Osteocyte (in vitro differentiated cells): Measurements from ENCODE around the gene GPC6. TPM values are rescaled to one million over a fixed set of nuclear protein-coding genes. Genes with fewer than 3 reads are reported as not detected.

Experiments
- DNase-seq: peaks from one replicate; pipeline ENCODE4 v3.0.0; 2021; ENCODE audit warnings: mixed read lengths; ENCODE audit not compliant: unreplicated experiment; ENCODE audit errors: extremely low spot score
- H3K27ac Mint-ChIP-seq: one replicate; pipeline ENCODE4 v1.8.0; 2021; ENCODE audit warnings: mild to moderate bottlenecking, mixed read lengths; ENCODE audit not compliant: unreplicated experiment
- H3K27me3 Mint-ChIP-seq: one replicate; pipeline ENCODE4 v1.8.0; 2021; ENCODE audit warnings: mixed read lengths; ENCODE audit not compliant: unreplicated experiment
- H3K36me3 Mint-ChIP-seq: one replicate; pipeline ENCODE4 v1.8.0; 2021; ENCODE audit warnings: mixed read lengths; ENCODE audit not compliant: unreplicated experiment
- H3K4me1 Mint-ChIP-seq: one replicate; pipeline ENCODE4 v1.8.0; 2021; ENCODE audit warnings: mixed read lengths; ENCODE audit not compliant: unreplicated experiment
- H3K4me3 Mint-ChIP-seq: one replicate; pipeline ENCODE4 v1.8.0; 2021; ENCODE audit warnings: mild to moderate bottlenecking, moderate library complexity, mixed read lengths; ENCODE audit not compliant: unreplicated experiment
- H3K9me3 Mint-ChIP-seq: one replicate; pipeline ENCODE4 v1.8.0; 2021; ENCODE audit warnings: mixed read lengths; ENCODE audit not compliant: unreplicated experiment
- total RNA-seq: library from RNA; stranded (reverse); gene quantifications from 2 replicates; pipeline ENCODE4 v1.2.1, GENCODE V29; 2021
- TF ChIP-seq, protein P1 (sequence below): fragments of 200-600 bp; sonication (generic); IDR thresholded peaks from 2 replicates; pipeline ENCODE4 v1.5.0; 2021; ENCODE audit warnings: antibody characterized with exemption, mild to moderate bottlenecking, moderate library complexity

Gene GPC6
- total RNA-seq, 1 donor from 2014 or later: 125 TPM

DNA sequence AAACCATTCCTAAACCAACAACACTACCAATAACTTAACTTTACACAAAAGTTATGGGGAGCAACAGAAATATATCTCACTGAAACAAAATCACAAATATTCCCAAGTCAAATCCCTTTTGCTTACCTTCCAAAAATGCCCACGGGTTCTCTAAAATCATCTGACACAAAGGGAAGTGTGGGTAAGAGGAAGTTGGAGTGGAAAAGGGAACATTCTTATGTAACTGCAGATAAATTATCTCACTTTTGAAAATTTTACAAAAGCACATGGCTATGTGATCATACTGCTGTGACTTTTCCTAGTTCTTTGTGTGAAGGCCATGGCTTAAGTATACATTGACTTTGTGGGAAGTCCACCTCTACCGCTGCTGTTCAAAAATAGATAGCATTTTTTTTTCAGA is 350.5 kb downstream of the GPC6 start:
- no peaks in the 10 kb centered on the region for H3K27me3 Mint-ChIP-seq
- TF ChIP-seq, protein P1, sequence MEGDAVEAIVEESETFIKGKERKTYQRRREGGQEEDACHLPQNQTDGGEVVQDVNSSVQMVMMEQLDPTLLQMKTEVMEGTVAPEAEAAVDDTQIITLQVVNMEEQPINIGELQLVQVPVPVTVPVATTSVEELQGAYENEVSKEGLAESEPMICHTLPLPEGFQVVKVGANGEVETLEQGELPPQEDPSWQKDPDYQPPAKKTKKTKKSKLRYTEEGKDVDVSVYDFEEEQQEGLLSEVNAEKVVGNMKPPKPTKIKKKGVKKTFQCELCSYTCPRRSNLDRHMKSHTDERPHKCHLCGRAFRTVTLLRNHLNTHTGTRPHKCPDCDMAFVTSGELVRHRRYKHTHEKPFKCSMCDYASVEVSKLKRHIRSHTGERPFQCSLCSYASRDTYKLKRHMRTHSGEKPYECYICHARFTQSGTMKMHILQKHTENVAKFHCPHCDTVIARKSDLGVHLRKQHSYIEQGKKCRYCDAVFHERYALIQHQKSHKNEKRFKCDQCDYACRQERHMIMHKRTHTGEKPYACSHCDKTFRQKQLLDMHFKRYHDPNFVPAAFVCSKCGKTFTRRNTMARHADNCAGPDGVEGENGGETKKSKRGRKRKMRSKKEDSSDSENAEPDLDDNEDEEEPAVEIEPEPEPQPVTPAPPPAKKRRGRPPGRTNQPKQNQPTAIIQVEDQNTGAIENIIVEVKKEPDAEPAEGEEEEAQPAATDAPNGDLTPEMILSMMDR: no peak
- H3K27ac Mint-ChIP-seq: no peak overlapping the region
- H3K36me3 Mint-ChIP-seq: no peaks in the 10 kb centered on the region
- no peak overlapping the region for H3K4me3 Mint-ChIP-seq
- no peaks in the 10 kb centered on the region for H3K9me3 Mint-ChIP-seq
- no peaks in the 10 kb centered on the region for H3K4me1 Mint-ChIP-seq
- no peak for DNase-seq

DNA sequence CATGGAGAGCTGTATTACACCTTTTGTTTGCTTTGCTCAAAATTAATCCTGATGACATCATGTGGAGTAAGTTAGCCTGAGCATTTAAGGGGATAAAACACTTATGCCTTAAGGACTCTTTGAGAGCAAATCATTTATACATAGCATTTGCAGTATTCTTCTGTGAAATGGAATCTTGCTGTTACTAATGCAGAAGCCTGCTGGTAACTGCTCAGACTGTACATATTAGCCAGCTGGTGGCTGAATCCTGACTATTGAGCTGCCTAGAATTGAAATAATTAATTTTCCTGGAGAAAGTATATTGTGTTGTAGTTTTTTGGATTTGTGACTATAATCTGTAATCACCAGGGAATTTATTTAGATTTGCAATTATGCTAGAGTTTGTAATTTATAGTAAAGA is 363.2 kb downstream of the GPC6 start:
- Mint-ChIP-seq H3K36me3 (no peaks in the 10 kb centered on the region), H3K27ac (no peak overlapping the region), H3K4me3 (no peak overlapping the region), H3K9me3 (no peaks in the 10 kb centered on the region), H3K4me1 (no peaks in the 10 kb centered on the region), H3K27me3 (no peaks in the 10 kb centered on the region)
- TF ChIP-seq, protein P1: no peak
- DNase-seq: no peak

DNA sequence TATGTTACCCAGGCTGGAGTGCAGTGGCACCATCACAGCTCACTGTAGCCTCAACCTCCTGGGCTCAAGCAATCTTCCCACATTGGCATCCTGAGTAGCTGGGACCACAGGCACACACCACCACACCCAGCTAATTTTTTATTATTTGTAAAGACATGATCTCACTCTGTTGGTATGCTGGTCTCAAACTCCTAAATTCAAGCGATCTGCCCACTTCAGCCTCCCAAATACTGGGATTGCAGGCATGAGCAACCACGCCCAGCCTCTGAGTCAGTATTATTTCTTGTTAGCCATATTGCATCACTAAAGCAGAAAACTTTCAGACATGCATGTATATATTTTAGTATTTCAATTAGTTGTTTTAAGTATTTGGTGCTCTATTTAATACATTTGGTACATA is 376.4 kb downstream of the GPC6 start:
- H3K27me3 Mint-ChIP-seq: no peaks in the 10 kb centered on the region
- TF ChIP-seq, protein P1: no peak
- H3K4me1 Mint-ChIP-seq: peaks cover 40% of the 10 kb centered on the region
- H3K4me3 Mint-ChIP-seq: no peak overlapping the region
- H3K36me3 Mint-ChIP-seq: peaks cover 5% of the 10 kb centered on the region
- H3K9me3 Mint-ChIP-seq: peaks cover 6% of the 10 kb centered on the region
- DNase-seq: no peak
- peak overlapping the region; percentile 85 for H3K27ac Mint-ChIP-seq

DNA sequence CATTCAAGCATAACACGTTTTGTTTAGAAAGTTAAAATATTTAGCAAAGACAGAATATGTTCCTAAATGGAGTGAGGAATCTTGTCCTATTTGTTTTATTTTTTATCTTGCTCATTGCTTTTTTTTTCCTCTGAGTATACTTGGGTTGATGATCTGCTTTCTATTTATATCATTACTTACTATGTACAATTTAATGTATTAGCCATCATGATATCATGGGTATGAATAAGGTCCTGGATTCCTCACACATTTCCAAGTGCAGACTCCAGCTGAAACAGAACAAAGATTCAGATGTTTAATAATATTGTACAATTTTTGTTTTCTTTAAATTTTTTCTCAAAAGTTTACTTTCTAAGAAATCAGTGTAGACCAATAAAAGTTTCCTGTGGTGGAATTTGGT is 388.2 kb downstream of the GPC6 start:
- Mint-ChIP-seq H3K27ac (no peak overlapping the region), H3K36me3 (peaks cover 7% of the 10 kb centered on the region), H3K4me3 (no peak overlapping the region), H3K4me1 (peaks cover 11% of the 10 kb centered on the region), H3K9me3 (peaks cover under 1% of the 10 kb centered on the region), H3K27me3 (no peaks in the 10 kb centered on the region)
- TF ChIP-seq, protein P1: no peak
- DNase-seq: no peak

DNA sequence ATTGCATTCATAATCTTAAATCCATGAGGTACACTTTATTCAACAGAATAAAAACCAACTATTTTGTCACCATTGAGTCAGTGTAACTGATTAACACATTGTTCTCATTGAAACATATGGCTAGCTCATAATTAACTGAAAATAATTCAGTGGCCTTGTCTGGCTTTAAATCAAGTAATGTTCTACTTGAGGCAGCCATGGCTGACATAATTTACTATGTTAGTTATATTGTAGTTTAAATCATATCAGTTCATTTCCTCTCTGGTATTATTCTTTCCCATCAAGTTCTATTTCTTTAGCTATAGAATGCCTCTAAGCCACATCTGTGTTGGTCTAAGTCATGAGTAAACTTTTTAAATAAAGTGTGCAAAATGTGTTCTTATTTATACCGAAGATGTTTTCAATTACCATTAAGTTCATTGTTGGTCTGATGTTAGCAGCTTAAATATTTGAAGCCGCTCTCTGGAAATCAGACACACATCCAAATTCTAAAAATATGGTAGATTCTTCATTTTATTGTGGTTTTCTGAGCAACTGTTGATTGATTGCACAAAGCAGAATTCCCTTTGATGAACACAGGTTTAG is 393.7 kb downstream of the GPC6 start:
- Mint-ChIP-seq H3K9me3 (peaks cover 5% of the 10 kb centered on the region), H3K4me1 (peaks cover 51% of the 10 kb centered on the region), H3K4me3 (no peak overlapping the region), H3K27ac (no peak overlapping the region), H3K36me3 (peaks cover 4% of the 10 kb centered on the region), H3K27me3 (no peaks in the 10 kb centered on the region)
- TF ChIP-seq, protein P1: no peak
- no peak for DNase-seq
